H9 (cell line): ENCODE results near the gene TEX55. TPM values are rescaled to one million over a fixed set of nuclear protein-coding genes. Genes with fewer than 3 reads are reported as not detected.

Experiments
- DNase-seq: peaks from one replicate; pipeline ENCODE4 v3.0.0-alpha.2; 2017
- H2AFZ ChIP-seq: one replicate; pipeline ENCODE4 v1.6.1; 2013; ENCODE audit warnings: mild to moderate bottlenecking, low read length, control low read depth, moderate library complexity
- H2AK5ac ChIP-seq: 2 replicates; pipeline ENCODE4 v1.6.1; 2013; ENCODE audit warnings: low read length, control low read depth, mixed read lengths; ENCODE audit not compliant: insufficient read length
- H2BK120ac ChIP-seq: one replicate; pipeline ENCODE4 v1.6.1; 2013; ENCODE audit warnings: low read depth, mild to moderate bottlenecking, low read length, control low read depth, inconsistent platforms; ENCODE audit not compliant: poor library complexity, severe bottlenecking
- H2BK12ac ChIP-seq: 2 replicates; pipeline ENCODE4 v1.6.1; 2013; ENCODE audit warnings: low read length, control low read depth, mixed read lengths, low read depth; ENCODE audit not compliant: insufficient read length
- H2BK15ac ChIP-seq: 2 replicates; pipeline ENCODE4 v1.6.1; 2013; ENCODE audit warnings: low read depth, low read length, control low read depth
- H2BK20ac ChIP-seq: one replicate; pipeline ENCODE4 v1.6.1; 2013; ENCODE audit warnings: low read depth, mild to moderate bottlenecking, low read length, control low read depth, inconsistent platforms; ENCODE audit not compliant: poor library complexity, severe bottlenecking
- H2BK5ac ChIP-seq: 2 replicates; pipeline ENCODE4 v1.6.1; 2013; ENCODE audit warnings: low read length, control low read depth, mixed read lengths; ENCODE audit not compliant: insufficient read length
- H3K14ac ChIP-seq: 2 replicates; pipeline ENCODE4 v1.6.1; 2013; ENCODE audit warnings: low read length, control low read depth; ENCODE audit not compliant: insufficient read depth
- H3K18ac ChIP-seq: 2 replicates; pipeline ENCODE4 v1.6.1; 2013; ENCODE audit warnings: low read depth, mild to moderate bottlenecking, mixed read lengths, low read length, control low read depth; ENCODE audit not compliant: insufficient read length
- H3K23ac ChIP-seq: 2 replicates; pipeline ENCODE4 v1.6.1; 2013; ENCODE audit warnings: low read length, control low read depth, mixed read lengths, low read depth; ENCODE audit not compliant: insufficient read length
- H3K23me2 ChIP-seq: 2 replicates; pipeline ENCODE4 v1.6.1; 2013; ENCODE audit warnings: low read depth, mild to moderate bottlenecking, mixed read lengths, low read length, control low read depth; ENCODE audit not compliant: insufficient read length, poor library complexity, severe bottlenecking
- H3K27ac ChIP-seq: 2 replicates; pipeline ENCODE4 v1.5.1; 2013; ENCODE audit warnings: low read length, control low read depth, mixed read lengths, low read depth; ENCODE audit not compliant: insufficient read length
- H3K27me3 ChIP-seq: 2 replicates; pipeline ENCODE4 v1.6.1; 2013; ENCODE audit warnings: low read length, control low read depth, inconsistent platforms; ENCODE audit not compliant: insufficient read depth
- H3K4ac ChIP-seq: 2 replicates; pipeline ENCODE4 v1.6.1; 2013; ENCODE audit warnings: low read depth, mild to moderate bottlenecking, control low read depth, inconsistent platforms, low read length, moderate library complexity
- H3K4me1 ChIP-seq: 2 replicates; pipeline ENCODE4 v1.6.1; 2013; ENCODE audit warnings: low read length, control low read depth, inconsistent platforms; ENCODE audit not compliant: insufficient read depth
- H3K4me2 ChIP-seq: 2 replicates; pipeline ENCODE4 v1.6.1; 2013; ENCODE audit warnings: low read length, control low read depth, mixed read lengths; ENCODE audit not compliant: insufficient read length, insufficient read depth
- H3K56ac ChIP-seq: 2 replicates; pipeline ENCODE4 v1.6.1; 2013; ENCODE audit warnings: low read depth, mild to moderate bottlenecking, mixed read lengths, low read length, control low read depth; ENCODE audit not compliant: insufficient read length
- H3K79me1 ChIP-seq: 2 replicates; pipeline ENCODE4 v1.6.1; 2013; ENCODE audit warnings: low read depth, mild to moderate bottlenecking, moderate library complexity, low read length, control low read depth, inconsistent platforms; ENCODE audit not compliant: insufficient read depth, poor library complexity, severe bottlenecking
- H3K79me2 ChIP-seq: 2 replicates; pipeline ENCODE4 v1.6.1; 2013; ENCODE audit warnings: low read length, control low read depth, inconsistent platforms; ENCODE audit not compliant: insufficient read depth
- H3K9ac ChIP-seq: 2 replicates; pipeline ENCODE4 v1.6.1; 2013; ENCODE audit warnings: low read length, control low read depth, mixed read lengths; ENCODE audit not compliant: insufficient read length; ENCODE audit errors: extremely low read depth
- H3K9me3 ChIP-seq: one replicate; pipeline ENCODE4 v1.6.1; 2013; ENCODE audit warnings: low read depth, low read length, inconsistent platforms; ENCODE audit not compliant: control insufficient read depth
- H3T11ph ChIP-seq: one replicate; pipeline ENCODE4 v1.6.1; 2013; ENCODE audit warnings: mild to moderate bottlenecking, low read length, control low read depth, inconsistent platforms
- H4K20me1 ChIP-seq: one replicate; pipeline ENCODE4 v1.6.1; 2013; ENCODE audit not compliant: control insufficient read depth, insufficient read length, insufficient read depth
- H4K5ac ChIP-seq: 2 replicates; pipeline ENCODE4 v1.6.1; 2013; ENCODE audit warnings: low read depth, mild to moderate bottlenecking, mixed read lengths, low read length, control low read depth; ENCODE audit not compliant: insufficient read length
- H4K8ac ChIP-seq: replicated peaks from 2 replicates; pipeline ENCODE4 v1.6.1; 2013; ENCODE audit warnings: low read length, control low read depth, mixed read lengths, low read depth; ENCODE audit not compliant: insufficient read length
- H4K91ac ChIP-seq: 2 replicates; pipeline ENCODE4 v1.6.1; 2013; ENCODE audit warnings: low read depth, mild to moderate bottlenecking, moderate library complexity, mixed read lengths, low read length, control low read depth; ENCODE audit not compliant: insufficient read length
- H3K27ac Mint-ChIP-seq, 3 experiments: 2 replicates in 2 of 3; 3 replicates in 1 of 3; pipeline ENCODE4 v1.8.0; 2020 to 2021; ENCODE audit warnings: mixed read lengths in 3 of 3, mild to moderate bottlenecking in 1 of 3, moderate library complexity in 1 of 3
- H3K27me3 Mint-ChIP-seq: 2 replicates; pipeline ENCODE4 v1.8.0; 2021; ENCODE audit warnings: low read depth, mild to moderate bottlenecking, moderate library complexity, mixed read lengths
- H3K36me3 Mint-ChIP-seq, 3 experiments: 2 replicates in 2 of 3; 3 replicates in 1 of 3; pipeline ENCODE4 v1.8.0; 2020 to 2021; ENCODE audit warnings: low read depth in 3 of 3, mixed read lengths in 3 of 3; ENCODE audit not compliant: insufficient read depth in 1 of 3
- H3K4me1 Mint-ChIP-seq, 2 experiments: 2 replicates each; pipeline ENCODE4 v1.8.0; 2020; ENCODE audit warnings: mixed read lengths in 2 of 2
- H3K4me3 Mint-ChIP-seq, 2 experiments: 2 replicates in 1 of 2; 3 replicates in 1 of 2; pipeline ENCODE4 v1.8.0; 2020 to 2021; ENCODE audit warnings: mild to moderate bottlenecking in 2 of 2, mixed read lengths in 2 of 2, moderate library complexity in 1 of 2
- H3K9me3 Mint-ChIP-seq, 2 experiments: 2 replicates in 1 of 2; 3 replicates in 1 of 2; pipeline ENCODE4 v1.8.0; 2020; ENCODE audit warnings: mild to moderate bottlenecking in 2 of 2, mixed read lengths in 2 of 2, moderate library complexity in 1 of 2
- CTCF ChIP-seq: fragments of 200-600 bp; sonication (generic); conservative IDR thresholded peaks from 3 replicates; pipeline ENCODE4 v1.8.0; 2021; ENCODE audit warnings: antibody characterized with exemption, mild to moderate bottlenecking
- WGBS: extraction: QIAGEN DNeasy Blood & Tissue Kit; methylation state at CpG from one replicate; pipeline ENCODE4 v1.1.7; 2013; ENCODE audit warnings: missing lambda C conversion rate, low lambda C conversion rate, mixed read lengths; ENCODE audit not compliant: insufficient read length; ENCODE audit errors: extremely low coverage; 5-methylcytosine and 5-hydroxymethylcytosine counted together
- total RNA-seq: library from RNA; stranded (reverse); gene quantifications from 2 replicates; pipeline ENCODE4 v1.2.1, GENCODE V29; 2021

TEX55 gene
- total RNA-seq, 1 experiment from 2014 or later = not detected

DNA sequence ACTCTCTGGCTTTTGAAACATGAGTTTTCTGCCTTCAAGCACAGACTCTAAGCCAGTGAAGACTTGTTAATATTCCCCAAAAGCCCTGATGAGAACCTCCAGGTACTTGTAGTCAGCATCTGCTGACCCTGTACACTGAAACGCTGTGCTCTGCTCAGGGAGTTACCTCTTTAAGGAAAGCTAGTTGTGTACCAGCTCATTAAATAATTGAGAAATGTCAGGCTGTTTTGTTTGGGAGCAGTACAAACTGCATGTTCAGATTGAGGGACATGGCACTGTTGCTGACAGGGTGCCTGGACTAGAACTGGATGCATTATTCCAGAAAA lies 49.1 kb downstream of the TEX55 start:
- Histone ChIP-seq H3K23me2 (no peaks in the 10 kb centered on the region), H2BK20ac (no peak overlapping the region), H3K56ac (no peak overlapping the region), H3K18ac (no peak overlapping the region), H2BK120ac (no peak overlapping the region), H2BK12ac (no peak overlapping the region), H4K20me1 (no peaks in the 10 kb centered on the region), H3K27ac (no peak overlapping the region), H3K4ac (no peak overlapping the region), H2BK15ac (no peak overlapping the region), H3K79me1 (no peaks in the 10 kb centered on the region), H3K27me3 (no peaks in the 10 kb centered on the region), H3K79me2 (no peaks in the 10 kb centered on the region), H3K9me3 (no peaks in the 10 kb centered on the region), H3K4me1 (no peaks in the 10 kb centered on the region), H2BK5ac (no peak overlapping the region), H3K4me2 (no peak overlapping the region), H3K9ac (no peak overlapping the region), H4K5ac (no peak overlapping the region), H3K23ac (no peak overlapping the region), H2AK5ac (no peak overlapping the region), H2AFZ (no peak overlapping the region), H4K8ac (no peak overlapping the region), H3T11ph (no peak overlapping the region), H3K14ac (no peak overlapping the region), H4K91ac (no peak overlapping the region)
- DNase-seq = no peak
- Mint-ChIP-seq H3K27ac (no peak overlapping the region), H3K4me3 (no peak overlapping the region), H3K9me3 (no peaks in the 10 kb centered on the region), H3K27me3 (no peaks in the 10 kb centered on the region), H3K36me3 (no peaks in the 10 kb centered on the region), H3K4me1 (peaks cover 0 to 3% of the 10 kb centered on the region in 2 experiments; a peak in 1 of 4 replicates)
- no CpG with 5 or more reads among the region's 1 CpG for WGBS
- no peak for TF ChIP-seq CTCF
